Motor neuron (in vitro differentiated cells): ENCODE measurements around the gene NUDT8. TPM values are rescaled to one million over a fixed set of nuclear protein-coding genes. Genes with fewer than 3 reads are reported as not detected.
"Not testable (repeated sequence)": the region's sequence is repeated elsewhere in the genome, so short reads cannot be mapped to it uniquely, and the experiment has no call there.

Source experiments
- ATAC-seq, 8 experiments: fragments of 200-7000 bp; cut with Tn5 transposase; replicated peaks in 6 of 8; 2 replicates each; pipeline ENCODE4 v1.8.0; 2021; ENCODE audit warnings: mild to moderate bottlenecking in 8 of 8, moderate library complexity in 8 of 8
- H3K27ac ChIP-seq, 2 donors: fragments of 250-450 bp; sonication (Bioruptor Pico); 2 replicates each; pipeline ENCODE4 v1.9.0; 2021; ENCODE audit warnings: antibody characterized with exemption in 2 of 2, mild to moderate bottlenecking in 2 of 2, moderate library complexity in 1 of 2
- H3K4me1 ChIP-seq, 2 donors: fragments of 250-450 bp; sonication (Bioruptor Pico); replicated peaks in 1 of 2; 2 replicates each; pipeline ENCODE4 v1.6.1; 2021; ENCODE audit warnings: antibody characterized with exemption in 2 of 2, mild to moderate bottlenecking in 2 of 2, moderate library complexity in 1 of 2
- H3K4me3 ChIP-seq, 5 donors: fragments of 250-450 bp; sonication (Bioruptor Pico); 2 replicates each; pipeline ENCODE4 v1.9.0; 2021; ENCODE audit warnings: antibody characterized with exemption in 5 of 5, mild to moderate bottlenecking in 5 of 5, moderate library complexity in 4 of 5
- WGBS, 10 experiments: fragments of 450-650 bp; shearing (Covaris generic); methylation state at CpG; one replicate each; pipeline ENCODE4 v1.0.0; 2022; 5-methylcytosine and 5-hydroxymethylcytosine counted together
- in situ Hi-C, 9 experiments: fragments of 400-800 bp; cut with MboI; loops; one replicate each; pipeline ENCODE4 v1.15.0; 2021; ENCODE audit warnings: low sequenced_read_pairs in 9 of 9, low pct_unique_long_range_greater_than_20kb in 2 of 9; ENCODE audit not compliant: unreplicated experiment in 9 of 9
- total RNA-seq, 8 experiments: library from RNA; unstranded; fragments of 300-600 nt; gene quantifications; 2 replicates each; pipeline versions ENCODE4 v1.2.3 to v1.2.4, GENCODE V29; 2022

NUDT8 gene
- total RNA-seq, 8 experiments from 2014 or later = 3.3 to 13.3 (median 5.1) TPM

DNA sequence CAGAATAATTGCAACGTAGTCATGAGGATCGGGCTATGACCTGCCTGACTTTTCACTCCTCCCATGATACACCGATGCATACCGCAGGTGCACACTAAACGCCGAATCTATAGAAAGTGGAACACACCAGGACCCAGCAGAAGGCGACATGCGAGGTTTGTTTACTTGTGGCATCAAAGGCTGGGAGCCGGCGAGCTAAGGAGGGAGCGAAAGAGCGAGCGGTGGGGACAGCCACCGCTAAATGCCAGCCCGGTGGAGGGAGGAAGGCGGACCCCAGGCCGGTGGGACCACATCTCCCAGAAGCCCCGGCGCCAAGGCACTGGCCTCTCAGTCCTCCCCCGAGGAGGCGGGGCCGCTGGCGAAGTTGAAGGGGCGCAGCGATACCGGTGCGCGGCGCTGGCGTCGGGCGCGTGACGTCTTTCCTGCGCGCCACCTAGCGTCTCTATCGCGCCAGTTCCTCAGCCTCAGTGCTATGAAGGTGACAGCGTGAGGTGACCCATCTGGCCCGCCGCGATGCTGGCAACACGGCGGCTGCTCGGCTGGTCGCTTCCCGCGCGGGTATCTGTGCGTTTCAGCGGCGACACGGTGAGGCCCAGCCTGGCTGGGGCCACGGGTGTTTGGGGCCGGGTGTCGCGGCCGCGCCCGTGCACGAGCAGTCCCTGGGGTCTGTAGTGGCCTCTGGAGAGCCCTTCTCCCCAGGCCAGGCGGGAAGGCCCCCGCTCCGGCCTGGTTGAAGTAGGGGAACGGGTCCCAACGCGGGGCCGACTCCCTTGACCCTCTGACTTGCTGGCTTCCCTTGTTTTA is 23.0 kb downstream of the NUDT8 start, which contains the start of gene NDUFV1:
NDUFV1 (plus strand) TSS at position 445 of the 804 bp plus-strand sequence; CDS start at position 514, 69 bp downstream.
- WGBS, 10 experiments = 0 to 3% (median 0%) methylated on average over 3 to 22 of the region's 69 CpGs; no CpG with 5 or more reads in 3 of the 10 experiments
- Histone ChIP-seq H3K27ac (peak within 1 kb of the TSS; percentile 67 to 80), H3K4me3 (peak within 1 kb of the TSS; percentile 67 to 91 (median 82)), H3K4me1 (peaks cover 12 to 17% of the 10 kb centered on the region in 2 donors)
- in situ Hi-C loops = no loop called here
- ATAC-seq = peak; percentile 96 to 99 (median 98)

DNA sequence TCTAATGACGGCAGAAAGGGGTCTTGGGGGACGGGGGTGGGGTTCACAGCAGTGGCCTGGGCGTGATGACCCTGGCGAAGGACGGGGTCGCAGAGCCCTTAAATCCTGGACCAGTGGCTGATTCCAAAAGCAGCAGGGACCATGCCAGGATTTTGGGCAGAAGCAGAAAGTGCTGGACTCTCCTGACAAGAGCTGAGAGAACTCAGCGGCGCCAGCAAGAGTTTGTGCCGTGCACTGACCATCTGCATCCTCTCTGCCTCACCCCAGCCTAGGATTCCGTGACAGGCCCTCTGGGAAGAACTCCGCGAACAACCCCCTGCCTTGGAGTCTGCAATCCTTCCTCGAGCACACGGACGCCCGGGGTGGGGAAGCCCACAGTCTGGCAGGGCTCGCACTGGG is 23.6 kb downstream of the NUDT8 start:
- WGBS, 10 experiments = 0 to 48% (median 6%) methylated on average over 2 to 5 of the region's 17 CpGs; no CpG with 5 or more reads in 5 of the 10 experiments
- Histone ChIP-seq H3K4me3 (peak overlapping the region; percentile 67 to 91 (median 82)), H3K27ac (peak overlapping the region; percentile 26 to 43), H3K4me1 (peaks cover 12 to 17% of the 10 kb centered on the region in 2 donors)
- in situ Hi-C loops = no loop called here
- ATAC-seq = peak in 2 of 8 experiments; percentile 45 to 56

DNA sequence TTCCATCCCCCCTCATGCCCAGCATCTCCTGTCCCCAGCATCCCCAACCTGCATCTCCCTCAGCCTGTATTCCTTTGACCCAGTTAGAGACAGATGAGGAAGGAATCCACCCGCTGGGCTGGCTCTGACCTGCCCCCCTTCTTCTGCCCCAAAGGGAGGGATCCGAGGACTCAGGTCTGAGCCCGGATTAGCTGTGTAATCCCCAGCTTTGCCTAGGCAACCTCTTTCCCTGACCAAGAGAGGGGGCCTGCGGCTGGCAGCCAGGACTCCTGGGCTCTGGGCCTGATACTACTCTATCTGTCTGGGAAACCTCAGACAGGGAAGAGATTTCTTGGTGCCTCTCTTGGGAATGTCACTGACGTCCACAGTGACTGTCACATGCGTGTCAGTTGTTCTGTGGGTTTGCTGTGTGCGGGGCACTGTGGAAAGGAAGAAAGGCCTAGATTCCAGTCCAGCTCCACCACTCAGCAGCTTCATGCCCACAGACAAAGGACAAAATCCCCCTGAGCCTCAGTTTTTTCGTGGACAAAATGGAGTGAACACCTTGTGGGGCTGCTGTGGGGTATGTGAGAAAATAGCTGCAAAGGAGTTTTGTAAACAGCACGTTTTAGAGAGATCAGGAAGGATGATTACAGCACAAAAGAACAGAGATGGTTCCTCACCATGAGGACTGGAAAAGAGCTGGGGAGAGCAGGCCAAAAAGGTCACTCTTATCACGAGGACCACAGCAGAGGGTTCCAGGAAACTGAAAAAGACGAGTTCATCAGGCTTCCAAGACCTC is 24.3 kb downstream of the NUDT8 start:
- H3K27ac ChIP-seq = no peak overlapping the region
- H3K4me1 ChIP-seq = peaks cover 12 to 17% of the 10 kb centered on the region in 2 donors
- 40 to 83% (median 70%) methylated on average over 1 to 10 of the region's 11 CpGs; no CpG with 5 or more reads in 1 of the 10 experiments for WGBS, 10 experiments
- no peak overlapping the region for H3K4me3 ChIP-seq
- in situ Hi-C loops = no loop called here
- ATAC-seq = no peak

DNA sequence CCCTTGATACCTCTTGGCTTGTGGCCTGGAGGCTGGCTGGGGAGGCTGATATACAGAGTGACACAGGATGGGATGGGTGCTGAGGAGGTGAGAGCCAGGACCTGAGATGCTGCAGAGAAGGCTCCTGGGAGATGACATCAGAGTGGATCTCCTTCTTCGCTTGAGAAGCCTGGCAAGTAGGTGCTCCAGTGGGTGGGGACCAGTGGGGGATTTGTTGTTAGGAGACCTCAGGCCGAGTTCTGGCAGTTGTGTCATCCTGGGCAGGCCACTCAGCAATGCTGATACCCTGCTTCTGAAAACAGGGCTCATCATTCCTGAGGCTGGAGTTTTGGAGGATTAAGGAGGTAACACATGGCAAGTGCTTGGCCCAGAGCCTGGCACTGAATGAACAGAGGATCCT is 24.9 kb downstream of the NUDT8 start:
- H3K27ac ChIP-seq = no peak overlapping the region
- H3K4me3 ChIP-seq = no peak overlapping the region
- peaks cover 12 to 17% of the 10 kb centered on the region in 2 donors for H3K4me1 ChIP-seq
- ATAC-seq = no peak
- in situ Hi-C loops = no loop called here
- 33 to 100% (median 78%) methylated on average over 1 to 2 of the region's 2 CpGs; no CpG with 5 or more reads in 5 of the 10 experiments for WGBS, 10 experiments

GRCh38 chr11:67604119-67604518 is 25.6 kb downstream of the NUDT8 start:
- in situ Hi-C loops, H3K27ac ChIP-seq, ATAC-seq, H3K4me3 ChIP-seq: not testable (repeated sequence)
- peaks cover 12 to 17% of the 10 kb centered on the region in 2 donors for H3K4me1 ChIP-seq
- WGBS, 10 experiments = 17 to 100% methylated on average over 1 to 2 of the region's 4 CpGs; no CpG with 5 or more reads in 8 of the 10 experiments

DNA sequence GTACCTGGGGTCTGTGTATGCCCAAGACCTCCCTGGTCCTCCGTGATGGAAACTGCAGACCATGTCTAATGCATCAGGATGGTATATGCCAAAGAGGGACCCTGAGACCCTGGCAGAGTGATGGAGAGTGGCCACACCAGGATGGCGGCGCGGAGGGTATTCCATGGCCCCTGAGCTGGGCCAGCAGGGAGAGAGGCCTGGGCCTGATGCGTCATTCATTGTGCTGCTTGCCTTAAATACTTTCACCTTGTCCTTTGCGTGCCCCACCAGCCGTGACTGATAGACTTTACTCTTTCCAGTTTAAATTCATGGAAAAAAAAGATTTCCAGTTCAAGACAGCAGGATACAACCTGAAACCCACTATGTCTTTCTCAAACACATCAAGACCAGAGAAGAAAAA is 28.6 kb downstream of the NUDT8 start:
- peaks cover 4 to 10% of the 10 kb centered on the region in 2 donors for H3K4me1 ChIP-seq
- in situ Hi-C loops = no loop called here
- WGBS, 10 experiments = 33 to 100% (median 82%) methylated on average over 1 to 7 of the region's 7 CpGs; no CpG with 5 or more reads in 3 of the 10 experiments
- no peak overlapping the region for H3K4me3 ChIP-seq
- H3K27ac ChIP-seq = no peak overlapping the region
- ATAC-seq = no peak

DNA sequence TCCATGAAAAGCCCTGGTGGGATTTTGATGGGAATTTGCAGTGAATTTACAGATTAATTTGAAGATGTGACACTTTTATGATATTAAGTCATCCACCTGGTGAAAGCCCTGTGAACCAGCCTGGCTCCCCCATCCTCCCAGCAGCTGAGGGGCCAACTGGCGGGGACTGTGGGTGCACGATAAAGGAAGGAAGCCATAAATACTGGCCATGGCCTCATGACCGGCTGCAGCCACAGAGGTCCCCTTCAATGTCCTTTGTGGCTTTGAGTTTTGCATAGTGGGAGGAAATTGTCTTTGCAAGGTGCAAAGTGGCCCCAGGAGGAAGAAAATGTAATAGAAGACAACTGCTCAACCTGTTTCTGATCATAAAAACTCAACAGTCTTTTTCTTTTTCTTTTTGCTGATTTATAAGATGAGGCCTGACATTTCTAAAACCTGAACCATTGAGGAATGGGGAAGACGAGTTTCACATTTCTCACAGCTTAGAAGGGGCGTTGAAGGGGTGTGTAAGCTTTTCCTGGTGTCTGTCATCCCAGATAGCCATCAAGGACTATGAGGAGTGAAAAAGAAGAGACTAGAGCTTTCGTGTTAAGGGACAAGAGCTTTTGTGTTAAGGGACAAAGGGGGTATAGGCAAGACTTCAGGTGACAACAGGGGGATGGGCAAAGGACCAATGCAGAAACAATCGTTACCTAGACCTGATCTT is 29.3 kb downstream of the NUDT8 start:
- H3K4me3 ChIP-seq = no peak overlapping the region
- peaks cover 0 to 8% of the 10 kb centered on the region in 2 donors for H3K4me1 ChIP-seq
- no peak overlapping the region for H3K27ac ChIP-seq
- in situ Hi-C loops = no loop called here
- no peak for ATAC-seq
- 8 to 76% (median 53%) methylated on average over 1 to 6 of the region's 7 CpGs; no CpG with 5 or more reads in 1 of the 10 experiments for WGBS, 10 experiments

- Histone ChIP-seq H3K27ac (no peak overlapping the region), H3K4me1 (peaks cover 0 to 5% of the 10 kb centered on the region in 2 donors), H3K4me3 (no peak overlapping the region)
- in situ Hi-C loops = no loop called here
- 0 to 56% (median 0%) methylated on average over 1 of the region's 1 CpG; no CpG with 5 or more reads in 3 of the 10 experiments for WGBS, 10 experiments
- no peak for ATAC-seq
Observed at GRCh38 chr11:67599149-67599548, 30.6 kb downstream of the NUDT8 start.

DNA sequence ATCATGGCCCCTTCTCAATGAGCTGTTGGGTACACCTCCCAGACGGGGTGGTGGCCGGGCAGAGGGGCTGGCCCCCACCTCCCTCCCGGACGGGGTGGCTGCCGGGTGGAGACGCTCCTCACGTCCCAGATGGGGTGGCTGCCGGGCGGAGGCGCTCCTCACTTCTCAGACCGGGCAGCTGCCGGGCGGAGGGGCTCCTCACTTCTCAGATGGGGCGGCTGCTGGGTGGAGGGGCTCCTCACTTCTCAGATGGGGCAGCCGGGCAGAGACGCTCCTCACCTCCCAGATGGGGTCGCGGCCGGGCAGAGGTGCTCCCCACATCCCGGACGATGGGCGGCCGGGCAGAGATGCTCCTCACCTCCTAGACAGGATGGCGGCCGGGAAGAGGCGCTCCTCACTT is 31.8 kb downstream of the NUDT8 start:
- H3K4me3 ChIP-seq, in situ Hi-C loops, H3K27ac ChIP-seq, ATAC-seq, H3K4me1 ChIP-seq: not testable (repeated sequence)
- whole genome bisulfite sequencing, 10 experiments = 93% methylated on average over 6 of the region's 26 CpGs; no CpG with 5 or more reads in 9 of the 10 experiments

DNA sequence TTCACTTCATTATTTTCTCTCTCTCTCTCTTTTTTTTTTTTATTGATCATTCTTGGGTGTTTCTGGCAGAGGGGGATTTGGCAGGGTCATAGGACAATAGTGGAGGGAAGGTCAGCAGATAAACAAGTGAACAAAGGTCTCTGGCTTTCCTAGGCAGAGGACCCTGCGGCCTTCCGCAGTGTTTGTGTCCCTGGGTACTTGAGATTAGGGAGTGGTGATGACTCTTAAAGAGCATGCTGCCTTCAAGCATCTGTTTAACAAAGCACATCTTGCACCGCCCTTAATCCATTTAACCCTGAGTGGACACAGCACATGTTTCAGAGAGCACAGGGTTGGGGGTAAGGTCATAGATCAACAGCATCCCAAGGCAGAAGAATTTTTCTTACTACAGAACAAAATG is 32.3 kb downstream of the NUDT8 start:
- ATAC-seq, in situ Hi-C loops, H3K4me3 ChIP-seq, H3K4me1 ChIP-seq, H3K27ac ChIP-seq: not testable (repeated sequence)
- no CpG with 5 or more reads among the region's 3 CpGs for WGBS, 10 experiments

GRCh38 chr11:67596753-67597300 is 32.9 kb downstream of the NUDT8 start:
- no peak for ATAC-seq
- in situ Hi-C loops = no loop called here
- WGBS, 10 experiments = 0 to 100% (median 83%) methylated on average over 1 of the region's 1 CpG; no CpG with 5 or more reads in 5 of the 10 experiments
- H3K27ac ChIP-seq = no peak overlapping the region
- no peaks in the 10 kb centered on the region for H3K4me1 ChIP-seq
- H3K4me3 ChIP-seq = no peak overlapping the region

- in situ Hi-C loops = no loop called here
- 0 to 100% (median 46%) methylated on average over 1 to 3 of the region's 3 CpGs; no CpG with 5 or more reads in 1 of the 10 experiments for WGBS, 10 experiments
- no peak for ATAC-seq
Observed at GRCh38 chr11:67594480-67594879, 35.3 kb downstream of the NUDT8 start.

More at GRCh38 chr11:67594480-67594879, 35.3 kb downstream of the NUDT8 start:
- Histone ChIP-seq H3K27ac (no peak overlapping the region), H3K4me1 (no peaks in the 10 kb centered on the region), H3K4me3 (no peak overlapping the region)
